Stimulated activated CD8-positive, alpha-beta memory T cell treated with anti-CD3 and anti-CD28 coated beads, Interleukin-2, amount 100 ng/mL, for 48 hours (primary cell): Measurements from ENCODE around the gene MSL3B.

Experiments used
- DNase-seq, 2 donors: peaks; one replicate each; pipeline ENCODE4 v3.0.0-alpha.2; 2020; ENCODE audit warnings: low read depth in 2 of 2

Gene MSL3B

DNA sequence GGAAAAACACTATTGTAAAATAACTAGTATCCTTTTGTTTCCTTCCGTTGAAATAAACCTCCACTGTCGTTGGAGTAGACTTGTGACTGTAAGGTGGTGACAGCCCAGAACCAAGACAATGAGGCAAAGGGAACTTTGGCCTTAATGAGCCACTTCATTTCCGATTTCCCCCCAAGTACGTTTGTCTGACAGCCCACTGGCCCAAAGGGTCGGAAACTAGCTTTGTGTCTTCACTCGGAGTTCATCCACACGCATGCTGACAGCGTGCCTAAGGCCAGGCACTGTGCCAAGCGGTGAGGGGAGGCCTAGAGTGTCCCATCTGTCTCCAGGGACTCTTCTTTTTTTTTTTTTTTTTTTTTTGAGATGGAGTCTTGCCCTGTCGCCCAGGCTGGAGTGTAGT, 34.8 kb downstream of the MSL3B start:
- no peak for DNase-seq

DNA sequence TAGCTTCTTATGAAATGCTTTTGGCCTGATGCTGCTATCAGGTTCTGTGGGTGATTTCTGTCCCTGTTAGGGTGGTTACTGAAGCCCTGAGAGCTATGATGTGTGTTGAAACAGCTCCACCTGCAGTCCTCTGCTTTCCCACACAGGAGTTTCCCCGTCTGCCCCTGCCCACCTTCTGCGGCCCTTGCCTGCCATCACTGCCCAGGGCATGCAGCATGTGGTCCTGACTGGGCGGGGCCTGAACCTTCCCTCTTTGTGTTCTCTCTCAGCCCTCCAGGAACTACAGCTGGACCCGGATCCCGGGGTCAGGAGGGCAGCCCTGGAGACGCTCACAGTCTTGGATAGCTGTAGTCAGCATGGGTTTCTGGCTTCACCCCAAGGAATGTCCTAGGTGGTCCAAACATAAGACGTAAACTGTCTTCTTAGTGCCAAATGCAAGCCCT, 35.3 kb downstream of the MSL3B start:
- DNase-seq, result no peak

DNA sequence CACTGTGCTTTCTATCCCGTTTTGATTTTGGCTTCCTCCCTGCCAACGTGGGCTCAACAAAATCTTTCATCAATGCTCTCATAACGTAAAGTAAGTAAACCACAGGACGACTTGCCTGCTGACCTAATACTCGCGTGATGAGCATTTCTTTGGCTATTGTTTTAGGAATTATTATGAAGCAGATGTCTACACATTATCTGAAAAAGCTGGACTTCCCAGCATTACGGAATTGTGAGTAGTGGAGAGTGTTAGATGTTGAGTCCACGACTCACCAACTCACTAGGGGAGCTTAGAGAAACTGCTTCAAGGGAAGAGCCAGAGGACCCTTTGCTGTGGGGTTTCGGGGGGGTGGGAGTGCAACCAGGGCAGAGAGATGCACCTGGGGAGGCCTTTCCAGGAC, 35.8 kb downstream of the MSL3B start:
- DNase-seq, result no peak

DNA sequence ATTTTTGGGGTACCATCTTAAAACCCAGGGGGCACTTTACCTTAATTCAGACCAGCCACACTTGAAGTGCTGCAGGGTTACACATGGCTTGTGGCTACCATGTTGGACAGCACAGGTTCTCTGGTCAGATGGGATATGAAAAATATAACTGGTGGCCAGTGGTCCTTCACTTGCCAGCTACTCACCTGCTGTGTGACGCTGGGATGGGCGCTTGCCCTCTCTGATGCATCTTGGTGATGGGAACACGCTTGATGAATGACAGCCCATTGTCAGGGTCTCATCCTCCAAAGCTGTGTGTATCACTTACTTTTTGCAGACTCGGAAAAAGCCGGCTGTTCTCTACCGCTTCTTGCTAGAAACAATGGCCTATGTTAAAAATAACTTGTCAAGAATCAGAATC, 36.3 kb downstream of the MSL3B start:
- no peak for DNase-seq

DNA sequence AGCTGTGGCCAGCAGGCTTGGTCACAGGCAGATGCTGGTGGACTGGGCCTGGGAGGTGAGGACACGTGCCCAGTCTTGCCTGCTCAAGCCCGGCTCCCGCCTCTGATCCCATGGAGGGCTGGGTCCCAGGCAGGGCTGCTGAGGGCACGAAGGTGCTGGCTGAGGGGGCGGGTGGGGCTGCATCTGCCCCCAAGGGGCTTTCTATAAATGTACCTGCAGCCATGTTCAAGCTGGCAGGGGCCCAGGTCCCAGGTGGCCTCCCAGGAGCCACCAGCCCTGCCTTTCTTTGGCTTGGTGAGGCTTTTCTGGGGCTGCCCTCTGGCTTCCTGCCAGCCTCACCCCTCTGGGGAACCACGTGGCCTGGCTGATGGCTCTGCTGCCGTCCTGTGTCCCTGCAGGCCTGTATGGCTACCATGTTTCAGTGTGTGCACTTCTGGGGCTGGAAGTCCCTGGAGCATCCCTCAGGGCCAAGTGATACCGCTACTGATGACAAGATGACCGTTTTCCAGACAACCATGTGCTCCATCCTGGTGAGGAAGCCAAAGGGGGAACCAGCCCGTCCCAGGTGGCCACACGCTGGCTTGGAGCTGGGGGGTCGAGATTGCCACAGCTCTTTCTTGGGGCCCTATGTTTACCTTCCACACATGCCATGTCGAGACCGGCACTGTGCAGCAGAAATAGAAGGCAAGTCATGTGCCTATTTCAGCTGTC, 37.0 kb downstream of the MSL3B start:
- no peak for DNase-seq

DNA sequence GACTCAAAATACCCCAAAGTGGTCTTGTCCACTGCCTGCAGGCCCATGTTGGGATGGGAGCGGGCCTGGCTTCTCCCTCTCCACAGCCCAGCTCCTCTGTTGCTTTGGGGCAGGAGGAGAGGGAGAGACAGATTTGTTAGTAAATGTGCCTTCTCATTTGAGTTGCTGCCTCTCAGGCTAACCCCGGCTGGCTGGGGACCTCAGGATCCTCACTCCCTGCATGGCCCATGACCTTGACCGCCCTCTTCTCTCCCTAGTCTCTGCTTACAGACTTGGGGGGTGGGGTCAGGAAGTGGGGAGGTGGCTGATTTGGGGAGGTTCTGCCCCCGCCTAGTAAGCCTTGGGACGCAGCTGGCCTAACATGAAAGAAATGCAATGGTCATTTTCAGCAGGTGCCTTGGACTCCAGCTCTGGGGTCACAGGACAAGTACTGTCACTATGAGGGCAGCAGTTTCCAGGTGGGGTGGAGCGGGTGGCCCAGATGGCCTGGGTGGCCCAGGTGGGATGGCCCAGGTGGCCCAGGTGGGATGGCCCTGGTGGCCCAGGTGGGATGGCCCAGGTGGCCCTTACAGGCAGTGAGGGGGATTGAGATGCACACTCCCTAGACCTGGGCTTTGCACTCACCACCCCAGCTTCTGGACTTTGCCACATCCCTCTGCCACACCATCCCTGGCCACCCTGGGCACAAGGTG, 37.9 kb downstream of the MSL3B start:
- no peak for DNase-seq

DNA sequence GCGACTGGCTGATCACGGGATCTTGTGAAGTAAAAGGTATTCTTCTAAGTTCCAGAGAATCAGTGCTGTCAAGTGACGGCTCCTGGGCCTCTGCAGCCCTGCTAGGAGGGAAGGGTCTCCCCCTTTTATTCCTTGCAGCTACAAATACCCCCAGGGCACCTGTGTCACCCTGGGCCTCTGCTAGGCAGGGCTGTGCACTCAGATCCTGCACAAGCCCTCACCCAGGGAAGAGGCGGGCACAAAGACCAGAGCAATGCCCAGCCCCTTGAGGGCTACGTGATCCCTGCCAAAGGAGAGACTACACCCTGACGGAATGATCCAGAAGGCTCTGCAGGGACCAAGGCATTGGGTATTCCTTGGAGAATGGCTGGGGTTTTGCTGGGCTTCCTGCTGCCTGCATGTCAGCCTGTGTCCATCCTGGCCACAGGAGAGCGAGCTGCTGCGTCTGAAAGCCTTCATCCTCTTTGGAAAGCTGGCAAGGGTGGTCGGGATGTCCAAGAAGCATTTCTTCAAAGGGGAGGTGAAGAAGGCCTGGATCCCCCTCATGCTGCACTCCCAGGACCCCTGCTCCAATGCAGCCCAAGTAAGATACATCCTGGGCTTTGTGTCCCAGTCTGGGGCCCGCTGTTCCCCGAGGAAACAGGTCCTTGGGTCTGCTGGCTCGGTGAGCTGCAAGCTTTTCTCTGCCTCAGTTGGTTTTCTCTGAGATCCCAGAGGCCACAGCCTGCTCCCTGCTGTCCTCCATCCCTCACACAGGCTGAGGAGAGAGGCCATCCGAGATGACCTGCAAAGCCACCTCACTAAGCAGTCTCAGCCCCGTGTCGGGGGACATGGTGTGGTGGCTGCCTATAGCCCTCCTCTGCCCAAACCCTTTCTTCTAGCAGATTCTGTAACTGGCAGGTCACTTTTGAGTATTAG, 38.7 kb downstream of the MSL3B start:
- DNase-seq, result no peak

DNA sequence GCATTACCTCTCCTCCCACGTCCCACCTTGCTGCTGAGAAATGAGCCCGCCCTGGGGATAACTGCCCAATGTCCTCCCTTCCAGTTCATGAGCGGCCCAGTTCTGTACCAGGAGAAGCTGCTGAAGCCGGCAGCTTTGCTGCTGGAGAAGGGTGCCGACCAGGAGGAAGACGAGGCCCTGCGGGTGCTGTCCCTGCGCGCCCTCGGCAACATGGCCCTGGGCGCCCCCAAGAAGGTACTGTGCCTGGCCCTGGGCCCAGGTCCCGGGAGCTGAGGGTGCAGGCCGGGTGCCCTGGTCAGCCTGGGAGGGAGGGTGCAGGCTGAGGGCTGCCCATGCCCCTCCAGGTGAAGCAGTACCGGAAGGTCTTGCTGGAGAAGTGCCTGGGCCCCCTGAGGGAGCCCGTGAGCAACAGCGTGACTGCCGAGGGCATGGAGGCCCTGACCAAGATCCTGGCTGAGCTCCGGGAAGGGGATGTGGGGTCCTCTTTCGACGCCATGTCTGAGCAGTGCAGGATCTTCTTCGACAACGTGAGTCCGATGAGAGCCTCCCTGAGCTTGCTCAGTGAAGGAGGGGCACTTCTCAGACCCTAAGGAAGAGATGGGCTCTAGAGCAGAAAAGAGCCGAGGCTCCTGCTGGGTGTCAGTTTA, 39.5 kb downstream of the MSL3B start:
- no peak for DNase-seq

DNA sequence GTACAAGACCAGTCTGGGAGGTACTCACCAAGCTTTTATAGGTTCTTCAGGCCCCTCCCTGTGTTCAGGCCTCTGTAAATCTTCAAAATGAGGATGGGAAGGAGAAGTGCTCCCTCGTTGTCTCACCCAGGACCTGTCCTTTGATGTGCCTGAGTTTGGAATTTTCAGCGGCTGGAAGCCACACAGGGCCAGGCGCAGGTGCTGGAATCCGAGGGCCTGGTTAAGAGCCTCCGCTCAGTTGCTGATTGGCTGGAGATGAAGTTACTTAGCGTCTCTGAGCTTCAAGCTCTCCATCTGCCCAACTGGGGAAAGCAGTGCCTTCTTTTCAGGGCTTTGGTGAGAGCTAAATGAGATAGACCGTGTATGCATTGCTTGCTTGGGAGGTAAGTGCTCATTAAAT, 43.8 kb downstream of the MSL3B start:
- no peak for DNase-seq

DNA sequence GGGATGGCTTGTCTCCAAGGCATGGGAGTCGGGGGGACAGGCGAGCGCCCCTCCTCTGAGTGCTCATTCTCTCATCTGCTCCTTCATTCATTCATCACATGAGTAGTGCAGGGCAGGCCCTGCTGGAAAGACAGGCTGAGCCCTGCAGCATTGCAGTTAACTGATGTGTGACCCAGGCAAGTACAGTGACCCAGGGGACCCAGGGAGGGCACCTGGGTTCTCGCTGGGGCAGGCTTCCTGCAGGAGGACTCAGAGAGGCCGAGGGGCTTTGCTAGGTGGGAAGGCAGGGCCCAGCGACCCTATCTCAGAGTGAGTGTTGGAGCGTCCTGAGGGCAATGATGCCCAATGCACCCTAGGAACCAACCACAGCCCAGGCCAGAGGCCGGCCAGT, 44.5 kb downstream of the MSL3B start:
- no peak for DNase-seq

DNA sequence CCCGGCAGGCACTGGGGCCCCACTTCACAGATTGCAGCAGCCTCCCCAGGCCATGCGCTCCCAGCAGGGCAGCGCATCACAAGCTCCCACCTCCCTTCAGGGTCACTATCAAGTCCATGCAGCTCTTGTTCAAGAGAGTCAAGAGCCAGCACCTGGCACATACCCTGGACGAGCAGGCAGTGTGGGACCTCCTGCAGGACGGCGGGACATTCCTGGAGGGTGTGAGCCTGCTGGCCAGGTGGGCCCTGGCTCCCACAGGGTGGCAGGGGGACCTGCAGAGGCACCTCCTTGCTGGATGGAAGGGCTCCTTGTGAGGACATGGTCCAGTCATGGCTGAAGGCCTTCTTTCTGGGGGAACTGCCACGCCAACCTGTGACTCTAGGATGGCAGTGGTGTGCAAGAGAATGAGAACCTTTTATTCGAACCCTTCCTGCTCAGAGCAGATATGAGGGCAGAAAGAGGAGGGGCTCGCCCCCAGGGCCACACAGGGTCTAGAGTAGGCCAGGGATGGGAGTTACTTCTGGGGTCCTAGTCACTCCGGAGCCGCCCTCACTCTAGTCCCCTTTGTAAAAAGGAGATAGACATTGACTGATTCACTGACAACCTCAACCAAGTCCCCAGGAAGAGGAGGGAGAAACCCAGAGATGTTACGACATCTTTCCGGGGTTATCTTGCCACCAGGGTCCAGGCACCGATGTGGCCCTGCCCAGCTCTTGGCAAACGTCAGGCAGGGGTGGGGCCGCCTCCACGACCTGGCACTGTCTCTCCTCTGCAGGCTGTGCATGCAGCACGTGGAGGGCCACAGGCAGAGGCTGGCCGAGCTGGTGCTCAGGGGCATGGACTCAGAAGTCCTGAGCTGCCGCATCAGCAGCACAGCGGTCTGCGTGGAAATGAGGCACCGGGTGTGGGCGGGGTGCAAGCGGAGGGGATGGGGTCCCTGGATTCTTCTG, 45.1 kb downstream of the MSL3B start:
- no peak for DNase-seq

DNA sequence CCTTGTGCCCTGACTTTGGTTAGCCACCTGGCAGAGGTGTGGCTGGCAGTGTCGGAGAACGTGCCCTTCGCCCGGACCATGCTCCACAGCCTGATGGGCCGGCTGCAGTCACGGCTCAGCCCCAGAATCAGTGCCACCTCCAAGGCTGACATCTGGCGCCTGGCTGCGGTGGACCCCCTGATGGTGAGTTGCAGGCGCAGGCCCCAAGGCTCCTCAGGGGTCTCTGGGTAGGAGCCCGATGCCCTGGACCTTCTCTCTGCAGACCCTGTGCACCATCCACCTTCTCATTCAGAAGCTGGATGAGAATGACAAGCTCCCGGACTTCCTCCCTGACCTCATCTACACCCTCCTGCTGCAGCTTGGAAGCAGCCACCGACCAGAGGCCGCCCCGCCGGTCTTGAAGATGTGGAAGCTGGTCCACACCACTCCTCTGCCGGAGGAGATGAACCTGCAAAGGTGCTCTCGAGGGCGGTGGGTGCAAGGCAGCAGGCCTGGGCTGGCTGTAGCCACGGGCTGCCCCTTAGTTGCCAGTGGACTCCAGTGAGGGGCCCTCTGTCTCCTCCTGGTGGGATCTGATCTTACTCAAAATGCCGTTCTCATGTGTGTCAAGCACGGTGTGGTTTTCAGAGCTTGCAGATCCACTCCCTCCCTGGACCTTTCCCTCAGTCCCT, 46.0 kb downstream of the MSL3B start:
- no peak for DNase-seq

DNA sequence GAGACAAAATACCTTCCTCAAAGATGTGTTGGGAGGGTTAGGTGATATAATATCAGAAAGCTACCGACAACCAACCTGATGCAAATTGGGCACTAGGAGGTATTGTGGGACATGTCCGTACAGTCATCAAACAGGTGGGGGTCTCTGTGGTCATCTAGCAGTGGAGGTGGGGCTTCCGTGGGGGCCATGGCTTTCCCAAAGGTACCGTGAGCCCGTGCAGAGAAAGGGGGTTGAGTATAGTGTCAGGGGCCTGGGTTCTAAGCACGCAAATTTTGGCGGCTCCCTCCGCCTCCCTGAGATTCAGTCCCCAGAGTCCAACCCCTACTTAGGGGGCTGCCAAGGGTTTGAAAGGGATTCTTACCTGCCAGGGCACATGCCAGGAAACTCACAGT, 46.5 kb downstream of the MSL3B start:
- no peak for DNase-seq

DNA sequence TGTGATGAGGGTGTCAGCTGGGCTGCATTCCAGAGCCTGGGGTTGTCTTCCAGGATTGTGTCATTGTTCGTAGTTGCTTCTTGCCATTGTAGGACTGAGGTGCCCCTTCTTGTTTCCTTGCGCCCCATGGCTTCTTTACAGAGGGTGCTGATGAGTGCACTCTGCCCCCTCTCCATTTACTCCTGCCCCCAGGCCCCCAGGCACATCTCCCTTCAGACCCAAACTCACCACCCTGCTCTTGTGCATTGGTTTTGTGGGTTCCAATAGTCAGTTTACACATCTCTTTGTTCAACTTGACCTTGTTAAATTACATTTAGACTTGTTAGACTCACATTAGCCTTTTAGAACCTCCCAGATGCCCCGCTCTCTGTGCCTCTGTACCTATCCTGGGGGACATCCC, 47.0 kb downstream of the MSL3B start:
- no peak for DNase-seq

DNA sequence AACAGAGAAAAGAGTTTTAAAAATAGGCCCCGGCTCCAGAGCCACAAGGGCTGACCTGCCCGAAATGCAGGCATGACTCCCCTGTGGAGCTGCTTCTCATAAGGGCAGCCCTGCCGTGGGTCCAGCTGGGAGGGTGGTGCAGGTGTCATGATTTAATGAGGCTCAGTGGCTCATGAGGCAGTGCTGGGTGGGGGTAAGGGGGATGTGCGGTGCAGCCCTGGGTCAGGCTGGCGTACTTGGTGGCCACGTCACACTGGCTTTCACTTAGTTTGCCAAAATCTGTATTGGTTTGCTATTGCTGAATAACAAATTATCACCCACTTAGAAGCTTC, 47.4 kb downstream of the MSL3B start:
- DNase-seq, result no peak

DNA sequence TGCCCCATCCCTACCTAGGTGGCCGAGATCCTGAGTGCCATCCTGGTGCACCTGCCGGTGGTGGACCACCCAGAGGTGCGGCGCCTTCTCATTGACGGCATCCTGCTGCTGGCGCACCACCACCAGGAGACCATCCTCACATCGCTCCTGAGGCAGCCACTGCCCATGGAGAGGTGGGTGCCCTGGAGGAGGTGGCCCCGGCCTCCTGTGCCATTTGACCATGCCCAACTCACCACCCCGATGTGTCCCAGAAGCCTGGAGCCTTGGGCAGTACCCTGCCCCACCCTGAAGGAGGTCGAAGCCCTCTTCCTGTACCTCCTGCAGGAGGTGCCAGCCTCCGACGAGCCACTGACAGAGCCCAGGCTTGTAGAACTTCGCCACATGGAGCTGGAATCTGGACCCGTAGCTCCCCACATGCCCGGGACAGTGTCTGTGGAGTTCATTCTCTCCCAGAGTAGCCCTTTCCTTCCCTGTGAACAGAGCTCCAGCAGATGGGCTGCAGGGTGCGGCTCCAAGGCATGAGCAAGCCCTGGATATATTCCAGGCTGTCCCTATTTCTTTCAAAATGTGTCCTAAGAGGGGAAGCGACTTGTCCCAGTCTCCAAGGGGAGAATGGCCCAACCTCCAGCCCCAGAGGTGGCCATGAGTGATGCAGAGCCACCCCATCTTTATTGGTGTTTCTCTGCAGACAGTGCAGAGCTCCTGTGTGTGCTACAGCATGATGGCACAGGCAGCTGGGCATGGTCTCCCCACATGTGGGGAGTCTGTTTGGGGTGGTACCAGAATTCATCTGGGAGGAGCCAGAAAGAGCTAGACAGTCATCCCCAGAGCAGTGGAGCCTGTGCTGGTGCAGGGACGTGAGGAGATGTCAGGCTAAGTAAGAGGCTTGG, 48.1 kb downstream of the MSL3B start:
- DNase-seq, result no peak

DNA sequence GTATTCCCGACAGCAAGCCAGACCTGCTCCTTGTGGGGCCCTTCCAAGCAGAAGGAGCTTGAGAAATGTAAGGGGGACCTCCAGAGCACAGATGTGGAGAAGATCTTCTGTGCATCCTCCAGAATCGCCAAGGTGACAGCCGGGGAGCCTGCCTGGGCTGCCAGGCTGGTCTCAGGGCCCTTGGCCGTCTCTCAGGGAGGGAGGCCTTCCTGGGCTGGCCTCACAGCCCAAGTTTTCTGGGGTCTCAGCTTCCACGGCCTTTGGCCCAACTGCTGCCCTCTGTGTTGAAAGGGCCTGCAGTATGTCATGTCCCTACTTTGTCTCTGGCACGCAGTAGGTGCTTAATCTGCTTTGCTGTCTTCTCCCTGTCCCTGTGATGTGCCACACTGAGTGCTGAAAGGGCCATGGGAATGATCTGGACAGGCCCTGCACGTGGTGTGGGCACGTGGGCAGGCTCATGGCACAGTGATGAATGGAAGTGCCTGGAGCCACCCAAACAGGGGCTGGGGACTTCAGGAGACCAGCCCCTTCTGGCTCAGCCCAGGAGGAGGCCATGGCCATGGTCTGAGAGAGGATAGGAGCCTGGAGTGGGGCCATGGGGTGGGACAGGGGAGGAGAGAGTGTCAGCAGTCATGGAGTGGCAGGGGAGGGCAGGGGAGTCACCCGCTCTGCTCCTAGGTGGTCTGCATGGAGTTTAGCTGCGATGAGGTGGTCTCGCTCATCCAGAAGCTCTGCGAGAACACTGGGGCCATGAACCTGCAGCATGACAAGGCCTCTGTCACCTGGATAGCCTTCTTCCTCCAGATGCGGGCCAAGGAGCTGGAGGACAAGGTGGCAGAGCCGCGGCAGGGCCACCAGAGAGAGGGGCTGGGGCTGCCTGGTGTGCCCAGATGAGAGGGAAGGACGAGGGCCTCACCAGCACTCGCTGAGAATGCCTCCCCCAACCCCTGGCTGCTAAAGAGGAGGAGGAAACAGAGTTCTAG, 49.3 kb downstream of the MSL3B start:
- DNase-seq, result no peak

DNA sequence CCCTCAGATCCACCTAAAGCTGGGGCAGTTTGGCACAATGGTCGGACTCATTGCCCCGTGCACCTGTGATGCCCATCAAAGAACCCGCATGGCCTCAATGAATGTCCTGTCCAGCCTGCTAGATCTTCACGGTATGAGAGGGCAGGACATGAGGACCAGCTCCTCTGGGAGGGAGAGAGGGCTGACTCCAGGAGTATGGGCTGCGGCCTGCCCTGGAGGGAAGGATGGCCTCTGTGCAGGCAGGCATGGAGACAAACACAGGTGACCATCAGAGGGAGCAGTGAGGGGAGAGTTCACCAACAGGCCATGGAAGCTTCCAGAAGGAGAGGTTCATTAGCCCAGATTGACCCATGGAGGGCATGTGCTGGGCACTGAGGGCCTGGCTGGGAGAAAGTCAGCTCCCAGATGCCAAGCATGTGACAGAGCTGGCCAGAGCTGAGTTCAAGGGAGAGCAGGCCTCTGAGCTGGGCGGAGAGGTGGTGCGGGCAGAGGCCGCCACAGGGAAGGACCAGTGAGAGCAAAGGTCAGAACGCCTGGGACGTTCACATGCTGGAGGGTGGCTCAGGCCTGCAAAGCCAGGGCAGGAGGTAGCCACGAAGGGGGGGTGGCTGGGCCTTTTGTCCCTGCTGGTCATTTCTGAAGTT, 50.1 kb downstream of the MSL3B start:
- no peak for DNase-seq
